Skeletal muscle satellite cell (primary cell): ENCODE data around the gene LEF1.

ENCODE experiments used
- H3K27me3 ChIP-seq: 2 replicates; pipeline ENCODE4 v1.7.0; 2013; ENCODE audit warnings: low read length; ENCODE audit not compliant: control insufficient read depth, insufficient read depth
- H3K36me3 ChIP-seq: 2 replicates; pipeline ENCODE4 v1.7.0; 2013; ENCODE audit warnings: mild to moderate bottlenecking, control low read depth, low read length; ENCODE audit not compliant: insufficient read depth
- H3K4me1 ChIP-seq: 2 replicates; pipeline ENCODE4 v1.7.0; 2013; ENCODE audit warnings: low read length; ENCODE audit not compliant: control insufficient read depth, insufficient read depth
- H3K4me2 ChIP-seq: 2 replicates; pipeline ENCODE4 v1.7.0; 2013; ENCODE audit warnings: mild to moderate bottlenecking, low read length
- H3K4me3 ChIP-seq: 2 replicates; pipeline ENCODE4 v1.7.0; 2013; ENCODE audit warnings: low read length
- H3K9ac ChIP-seq: 2 replicates; pipeline ENCODE4 v1.7.0; 2013; ENCODE audit warnings: mild to moderate bottlenecking, low read depth, low read length, moderate library complexity
- H3K9me3 ChIP-seq: replicated peaks from 2 replicates; pipeline ENCODE4 v1.7.0; 2013; ENCODE audit warnings: mild to moderate bottlenecking, control low read depth, low read length

The LEF1 gene

GRCh38 chr4:108078024-108078733 is 90.6 kb downstream of the LEF1 start:
- Histone ChIP-seq H3K27me3 (no peaks in the 10 kb centered on the region), H3K36me3 (no peaks in the 10 kb centered on the region)

GRCh38 chr4:108072300-108072699 is 96.4 kb downstream of the LEF1 start:
- Histone ChIP-seq H3K4me1 (no peaks in the 10 kb centered on the region), H3K4me3 (no peak overlapping the region), H3K9me3 (no peaks in the 10 kb centered on the region), H3K27me3 (no peaks in the 10 kb centered on the region), H3K4me2 (no peak overlapping the region), H3K9ac (no peak overlapping the region), H3K36me3 (no peaks in the 10 kb centered on the region)

More at GRCh38 chr4:108078024-108078733, 90.6 kb downstream of the LEF1 start:
- Histone ChIP-seq H3K9ac (no peak overlapping the region), H3K4me2 (no peak overlapping the region), H3K4me3 (no peak overlapping the region), H3K9me3 (no peaks in the 10 kb centered on the region), H3K4me1 (no peaks in the 10 kb centered on the region)

GRCh38 chr4:108070775-108071174 is 98.0 kb downstream of the LEF1 start:
- no peaks in the 10 kb centered on the region for H3K36me3 ChIP-seq
- H3K9me3 ChIP-seq: no peaks in the 10 kb centered on the region
- H3K4me2 ChIP-seq: no peak overlapping the region
- H3K27me3 ChIP-seq: no peaks in the 10 kb centered on the region
- H3K4me1 ChIP-seq: no peaks in the 10 kb centered on the region
- H3K9ac ChIP-seq: no peak overlapping the region
- H3K4me3 ChIP-seq: no peak overlapping the region

- Histone ChIP-seq H3K4me1 (no peaks in the 10 kb centered on the region), H3K36me3 (no peaks in the 10 kb centered on the region), H3K27me3 (no peaks in the 10 kb centered on the region), H3K4me3 (no peak overlapping the region), H3K9ac (no peak overlapping the region), H3K9me3 (no peaks in the 10 kb centered on the region), H3K4me2 (no peak overlapping the region)
These were observed 100.3 kb downstream of the LEF1 start for GRCh38 chr4:108068442-108068841.

- Histone ChIP-seq H3K27me3 (no peaks in the 10 kb centered on the region), H3K4me1 (peaks cover 12% of the 10 kb centered on the region), H3K9me3 (no peaks in the 10 kb centered on the region), H3K4me3 (no peak overlapping the region), H3K4me2 (no peak overlapping the region), H3K9ac (no peak overlapping the region), H3K36me3 (no peaks in the 10 kb centered on the region)
These were observed 107.9 kb downstream of the LEF1 start for GRCh38 chr4:108060686-108061321.

- Histone ChIP-seq H3K4me3 (no peak overlapping the region), H3K36me3 (no peaks in the 10 kb centered on the region), H3K9me3 (no peaks in the 10 kb centered on the region)
These were observed 108.6 kb downstream of the LEF1 start for GRCh38 chr4:108060164-108060563.

GRCh38 chr4:108058685-108059440 is 109.9 kb downstream of the LEF1 start:
- Histone ChIP-seq H3K9ac (no peak overlapping the region), H3K4me2 (no peak overlapping the region), H3K36me3 (no peaks in the 10 kb centered on the region), H3K27me3 (peaks cover 3% of the 10 kb centered on the region), H3K4me1 (peaks cover 12% of the 10 kb centered on the region), H3K9me3 (no peaks in the 10 kb centered on the region), H3K4me3 (no peak overlapping the region)

More at GRCh38 chr4:108060164-108060563, 108.6 kb downstream of the LEF1 start:
- H3K27me3 ChIP-seq: no peaks in the 10 kb centered on the region
- H3K4me2 ChIP-seq: no peak overlapping the region
- H3K9ac ChIP-seq: no peak overlapping the region
- H3K4me1 ChIP-seq: peaks cover 12% of the 10 kb centered on the region

GRCh38 chr4:108056418-108056817 is 112.3 kb downstream of the LEF1 start:
- no peak overlapping the region for H3K4me3 ChIP-seq
- no peak overlapping the region for H3K9ac ChIP-seq
- H3K27me3 ChIP-seq: peaks cover 3% of the 10 kb centered on the region
- H3K4me1 ChIP-seq: peaks cover 12% of the 10 kb centered on the region
- H3K9me3 ChIP-seq: no peaks in the 10 kb centered on the region
- H3K4me2 ChIP-seq: no peak overlapping the region
- H3K36me3 ChIP-seq: no peaks in the 10 kb centered on the region

- H3K4me1 ChIP-seq: peaks cover 10% of the 10 kb centered on the region
- H3K9ac ChIP-seq: no peak overlapping the region
- no peaks in the 10 kb centered on the region for H3K9me3 ChIP-seq
- H3K4me2 ChIP-seq: no peak overlapping the region
- no peak overlapping the region for H3K4me3 ChIP-seq
- H3K36me3 ChIP-seq: no peaks in the 10 kb centered on the region
- peaks cover 3% of the 10 kb centered on the region for H3K27me3 ChIP-seq
These were observed 112.9 kb downstream of the LEF1 start for GRCh38 chr4:108055787-108056186.

- Histone ChIP-seq H3K4me2 (no peak overlapping the region), H3K9ac (no peak overlapping the region), H3K27me3 (peaks cover 3% of the 10 kb centered on the region), H3K9me3 (no peaks in the 10 kb centered on the region), H3K4me1 (peaks cover 9% of the 10 kb centered on the region), H3K4me3 (no peak overlapping the region), H3K36me3 (no peaks in the 10 kb centered on the region)
These were observed 114.6 kb downstream of the LEF1 start for GRCh38 chr4:108054025-108054638.

- Histone ChIP-seq H3K9ac (no peak overlapping the region), H3K36me3 (no peaks in the 10 kb centered on the region), H3K4me2 (no peak overlapping the region), H3K9me3 (no peaks in the 10 kb centered on the region), H3K4me3 (no peak overlapping the region), H3K27me3 (peaks cover 3% of the 10 kb centered on the region), H3K4me1 (peaks cover under 1% of the 10 kb centered on the region)
These were observed 115.5 kb downstream of the LEF1 start for GRCh38 chr4:108053251-108053711.
